GM19023 (cell line): ENCODE data around the gene CD34.
"Not testable (repeated sequence)": the region's sequence is repeated elsewhere in the genome, so short reads cannot be mapped to it uniquely, and the experiment has no call there.

ENCODE experiments used
- ATAC-seq: cut with Tn5 transposase; IDR thresholded peaks from one replicate; pipeline ENCODE4 v1.9.1; 2021; ENCODE audit warnings: mild to moderate bottlenecking, moderate library complexity; ENCODE audit not compliant: unreplicated experiment

Gene CD34

GRCh38 chr1:207877914-207878313 is 33.0 kb downstream of the CD34 start:
- not testable (repeated sequence) for ATAC-seq

DNA sequence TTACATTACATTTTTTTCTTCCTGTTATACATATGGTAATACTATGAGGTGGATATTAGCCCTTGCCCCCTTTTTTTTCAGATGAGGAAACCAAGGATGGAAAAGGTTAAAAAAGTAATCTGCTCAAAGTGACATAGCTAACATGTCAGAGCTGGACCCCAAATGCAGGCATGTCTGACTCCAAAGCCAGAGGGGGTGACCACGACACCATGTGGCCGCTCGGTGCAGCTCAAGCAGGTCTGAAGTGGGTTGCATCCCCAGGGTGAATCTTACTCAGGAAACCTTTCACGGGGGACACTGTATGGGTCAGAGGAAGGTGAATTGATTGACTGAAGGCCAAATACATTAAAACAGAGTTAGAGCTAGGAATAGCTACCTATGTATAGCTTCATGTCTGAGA is 34.8 kb downstream of the CD34 start:
- no peak for ATAC-seq

- ATAC-seq, result no peak
These were observed 35.4 kb downstream of the CD34 start for GRCh38 chr1:207875532-207875931.

GRCh38 chr1:207873055-207873890 is 37.7 kb downstream of the CD34 start:
- no peak for ATAC-seq

DNA sequence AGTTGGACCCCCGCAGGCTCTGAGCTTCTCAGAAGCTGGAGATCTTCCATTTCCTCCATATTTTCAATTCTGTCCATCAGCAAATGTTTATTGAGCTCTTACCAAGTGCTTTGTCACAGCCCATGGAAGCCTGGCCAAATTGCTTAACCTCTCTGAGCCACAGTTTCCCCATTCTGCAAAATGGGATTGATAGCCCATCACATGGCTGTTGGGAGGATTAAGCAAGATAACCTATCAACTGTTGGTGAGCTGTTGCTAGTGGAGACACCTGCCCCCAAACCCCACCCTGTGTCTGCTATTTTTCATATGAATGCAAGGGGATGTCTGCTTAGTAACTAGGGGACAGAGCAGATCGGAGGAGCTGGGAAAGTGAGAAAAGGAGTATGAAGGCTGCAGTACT is 38.3 kb downstream of the CD34 start:
- no peak for ATAC-seq

- ATAC-seq, result no peak
These were observed 39.7 kb downstream of the CD34 start for GRCh38 chr1:207871117-207871649.

DNA sequence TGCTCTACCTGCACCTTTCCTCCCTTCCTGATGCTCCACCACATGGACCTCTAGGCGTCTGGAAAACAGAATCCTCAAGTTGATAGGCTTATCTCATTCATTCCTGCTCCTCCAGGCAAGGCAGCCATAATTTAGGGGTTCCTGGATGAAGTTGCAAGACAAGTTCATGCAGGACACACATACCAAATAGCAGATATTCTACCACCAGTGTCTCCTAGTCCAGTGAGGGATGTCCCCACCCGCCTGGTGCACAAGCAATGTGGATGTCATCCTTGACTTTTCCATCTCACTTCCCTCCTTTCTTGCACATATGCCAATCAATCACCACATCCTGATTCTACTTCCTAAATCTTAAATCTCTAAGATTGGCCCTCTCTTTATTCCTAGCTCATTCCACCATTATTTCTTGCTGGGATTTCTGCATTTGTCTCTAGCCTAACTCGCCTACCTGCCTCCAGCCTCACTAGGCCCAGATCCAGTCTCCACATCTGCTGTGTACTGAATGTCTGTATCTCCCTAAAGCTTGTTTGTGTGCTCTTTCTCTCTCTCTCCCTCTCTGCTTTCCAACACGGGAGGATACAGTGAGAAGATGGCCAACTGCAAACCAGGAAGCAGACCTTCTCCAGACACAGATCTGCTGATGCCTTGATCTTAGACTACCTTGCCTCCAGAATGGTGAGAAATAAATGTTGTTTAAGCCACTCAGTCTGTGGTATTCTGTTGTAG is 40.5 kb downstream of the CD34 start:
- ATAC-seq, result no peak

GRCh38 chr1:207869859-207870258 is 41.1 kb downstream of the CD34 start:
- no peak for ATAC-seq

- peak; percentile 58 for ATAC-seq
These were observed 41.9 kb downstream of the CD34 start for GRCh38 chr1:207868774-207869721.

GRCh38 chr1:207868251-207868773 is 42.6 kb downstream of the CD34 start:
- ATAC-seq, result peak; percentile 8

GRCh38 chr1:207867136-207868109 is 43.5 kb downstream of the CD34 start:
- no peak for ATAC-seq

DNA sequence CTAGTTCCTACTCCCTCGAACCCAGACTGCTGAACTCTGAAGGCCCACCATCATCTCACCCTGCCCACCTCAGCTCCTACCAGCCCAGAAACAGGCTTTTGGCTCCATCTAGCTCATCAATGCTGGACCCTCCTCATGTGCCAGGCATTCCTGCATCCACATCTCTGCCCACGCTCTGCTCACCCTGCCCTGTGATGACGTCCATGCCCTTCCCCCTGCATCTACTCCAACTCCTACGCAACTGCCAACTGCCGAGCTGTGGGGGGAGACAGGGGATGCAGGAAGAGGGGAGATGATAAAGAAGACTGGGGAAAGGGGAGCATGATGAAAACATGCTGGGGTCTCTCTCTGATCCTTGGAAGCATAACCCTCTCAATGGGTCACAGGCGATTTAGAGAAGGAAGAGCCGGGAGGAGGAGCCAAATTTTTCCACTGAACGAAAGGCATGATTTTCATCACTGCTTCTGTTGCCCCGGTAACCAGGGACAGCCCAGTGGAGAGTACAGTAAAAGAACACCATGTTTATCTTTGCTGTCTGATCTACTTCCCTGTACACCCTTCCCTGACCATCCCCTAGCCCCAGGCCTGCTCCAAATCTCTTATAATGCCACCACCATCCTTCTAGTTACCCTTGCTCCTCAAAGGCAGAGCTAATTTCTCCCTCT is 44.3 kb downstream of the CD34 start:
- ATAC-seq, result no peak

GRCh38 chr1:207863893-207864535 is 46.9 kb downstream of the CD34 start:
- no peak for ATAC-seq

- ATAC-seq, result no peak
These were observed 48.6 kb downstream of the CD34 start for GRCh38 chr1:207862241-207862787.

DNA sequence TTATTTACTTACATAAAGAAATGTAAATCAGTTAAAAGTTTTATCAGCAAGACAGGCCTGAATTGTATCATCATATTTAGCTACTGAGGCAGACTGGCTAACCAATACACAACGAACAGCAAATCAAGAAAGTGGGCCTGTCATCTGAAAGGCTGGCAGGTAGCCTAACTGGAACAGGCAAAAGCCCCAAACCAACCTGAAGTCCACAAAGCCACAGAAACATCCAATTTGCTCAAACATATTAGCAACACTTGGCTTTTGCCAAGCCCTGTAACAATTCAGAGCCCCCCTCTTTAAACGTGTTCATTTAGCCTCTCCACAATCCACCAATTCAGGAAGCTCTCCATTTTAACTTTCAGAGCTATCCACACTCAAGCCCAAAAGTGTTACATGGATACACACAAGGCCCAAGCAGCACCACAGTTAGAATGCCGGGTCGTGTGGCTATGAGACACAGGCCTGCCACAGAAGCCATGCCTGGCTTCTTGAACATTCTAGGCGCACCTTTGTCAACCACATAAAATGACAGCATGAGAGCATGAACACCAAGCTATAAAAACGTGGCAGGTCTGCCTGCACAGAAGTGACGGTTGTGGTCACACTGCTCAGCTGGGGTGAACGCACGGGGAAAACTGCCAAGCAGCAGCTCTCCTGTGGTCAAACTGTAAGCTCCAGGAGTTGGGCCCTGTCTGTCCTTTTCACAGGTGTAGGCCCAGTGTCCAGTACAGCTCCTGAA is 49.3 kb downstream of the CD34 start:
- no peak for ATAC-seq

GRCh38 chr1:207860531-207860930 is 50.4 kb downstream of the CD34 start:
- no peak for ATAC-seq

DNA sequence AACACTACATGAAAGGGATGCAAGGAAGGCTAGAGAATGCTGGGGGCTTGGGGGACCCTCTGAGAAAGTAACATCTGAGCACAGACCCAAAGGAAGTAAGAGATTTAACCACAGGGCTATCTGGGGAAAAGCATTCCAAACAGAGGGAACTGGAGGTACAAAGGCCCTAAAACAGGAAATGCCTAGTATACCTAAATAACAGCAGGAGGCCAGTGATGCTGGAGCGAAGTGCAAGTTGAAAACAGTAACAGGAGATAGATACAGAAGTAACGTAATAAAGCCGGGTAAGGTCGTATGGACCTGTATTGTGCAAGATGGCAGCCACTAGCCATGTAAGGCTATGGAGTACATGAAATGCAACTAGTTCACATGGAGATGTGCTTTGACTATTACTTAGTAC is 52.1 kb downstream of the CD34 start:
- ATAC-seq, result no peak
